ENCODE measurements around the gene GNG12. TPM values are rescaled to one million over a fixed set of nuclear protein-coding genes. Genes with fewer than 3 reads are reported as not detected.

Gene GNG12
- total RNA-seq, 1 donor from 2014 or later: 21.2 TPM

DNA sequence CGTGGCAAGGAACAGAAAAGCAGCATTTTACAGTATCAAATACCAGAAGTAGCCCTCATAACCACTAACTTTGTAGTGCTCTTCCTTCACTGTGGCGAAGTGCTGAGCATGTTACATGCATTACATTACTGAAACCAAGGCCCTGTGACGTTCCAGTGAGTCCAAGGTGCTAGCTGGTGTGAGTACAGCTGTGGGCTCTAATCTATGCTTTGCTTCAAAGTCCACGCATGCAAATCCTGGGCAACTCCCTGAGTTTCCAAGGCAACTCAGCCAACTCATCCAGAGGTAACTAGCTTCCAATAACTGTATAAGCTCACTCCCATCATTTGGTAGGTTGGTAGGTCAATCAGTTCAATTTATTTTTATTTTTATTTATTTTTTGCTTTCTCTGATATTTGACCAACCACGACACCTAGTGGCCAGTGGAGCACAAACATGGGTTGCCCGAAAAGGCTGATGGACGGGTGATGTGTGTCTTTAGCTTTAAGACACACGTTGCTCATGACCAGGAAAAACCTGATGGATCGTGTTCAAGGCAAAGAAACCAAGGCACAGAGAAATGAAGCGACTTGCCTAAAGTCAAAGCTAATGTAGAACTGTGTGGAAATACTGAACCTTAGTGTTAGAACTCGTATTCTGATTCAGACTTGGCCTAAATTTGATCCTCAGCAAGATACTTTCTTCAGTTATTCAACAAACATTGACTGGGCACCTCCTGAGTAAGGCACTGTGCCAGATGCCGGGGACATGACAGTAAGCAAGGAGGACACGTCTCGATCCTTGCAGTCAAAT is 73.0 kb downstream of the GNG12 start:
- DNase-seq (ENCODE audit: low spot score in 2 of 2) (peak; percentile 17 to 56), FAIRE-seq (no peak)

DNA sequence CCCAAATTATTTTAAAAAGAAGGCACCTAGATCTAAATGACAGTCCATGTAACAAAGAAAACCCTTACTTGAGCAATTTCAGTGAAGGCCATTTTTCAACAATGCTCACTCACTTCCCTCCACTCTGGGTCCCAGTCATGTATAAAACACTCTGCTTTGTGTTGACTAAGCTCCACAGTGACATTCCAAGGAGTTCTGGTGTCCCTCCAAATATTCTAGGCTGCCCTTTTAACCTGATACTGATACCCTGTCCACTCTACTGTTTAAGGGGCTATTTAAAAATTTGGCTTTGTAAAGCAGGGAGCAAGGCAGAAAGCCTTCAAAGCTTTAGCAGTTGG is 73.6 kb downstream of the GNG12 start:
- DNase-seq (ENCODE audit: low spot score in 2 of 2) (no peak), FAIRE-seq (no peak)

DNA sequence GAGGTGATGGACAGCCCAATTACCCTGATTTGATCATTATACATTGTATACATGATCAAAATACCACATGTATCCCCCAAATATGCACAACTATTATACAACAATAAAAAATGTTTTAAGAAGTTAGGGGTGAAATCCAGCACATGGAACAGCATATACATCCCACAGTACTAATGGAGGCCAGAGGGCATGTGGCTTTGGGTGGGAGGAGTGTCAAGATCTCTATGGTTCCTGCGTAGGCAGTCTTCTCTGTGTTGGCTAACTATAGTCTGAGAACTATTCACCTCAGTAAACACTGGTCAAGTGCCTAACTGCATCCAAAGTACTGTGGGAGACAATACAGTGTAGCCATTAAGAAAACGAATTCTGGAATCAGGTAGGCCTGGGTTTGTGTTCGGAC is 74.2 kb downstream of the GNG12 start:
- DNase-seq (ENCODE audit: low spot score in 2 of 2) (no peak), FAIRE-seq (no peak)

DNA sequence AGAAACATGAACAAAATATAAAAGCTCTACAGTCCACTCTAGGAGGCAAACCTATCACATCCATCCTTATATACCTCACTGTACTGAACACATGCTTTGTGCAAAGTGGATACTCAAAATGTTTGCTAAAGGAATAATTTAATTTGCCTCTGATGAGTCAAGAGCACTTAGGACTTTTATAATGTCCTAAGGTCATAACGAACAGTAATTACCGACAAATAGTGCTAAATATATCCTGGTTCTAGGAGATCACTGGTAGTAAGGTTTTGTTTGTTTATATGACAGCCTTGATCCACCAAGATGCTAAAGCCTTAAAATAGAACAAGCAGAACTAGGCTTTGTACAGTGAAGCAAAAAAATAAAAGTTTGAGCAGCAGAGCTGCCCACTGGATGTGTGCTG is 77.6 kb downstream of the GNG12 start:
- no peak for DNase-seq (ENCODE audit: low spot score in 2 of 2)
- no peak for FAIRE-seq

DNA sequence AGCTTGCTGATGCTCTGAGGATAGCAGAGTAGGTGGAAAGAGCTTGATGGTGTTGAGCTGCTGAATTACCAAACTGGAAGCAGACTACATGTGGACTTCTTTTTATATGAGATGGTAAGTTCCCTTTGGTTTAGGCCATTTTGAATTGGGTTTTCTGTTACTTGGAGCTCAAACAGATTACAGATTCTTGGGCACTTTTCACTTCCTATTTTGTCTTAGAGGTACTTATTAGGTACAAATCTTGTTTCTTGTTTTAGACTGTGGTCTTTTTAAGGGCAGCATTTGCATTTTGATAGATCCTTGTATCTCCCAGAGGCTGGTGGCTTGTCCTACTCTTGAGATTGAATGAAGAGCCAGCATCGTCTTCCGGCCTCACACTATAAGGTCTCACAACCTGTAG is 78.1 kb downstream of the GNG12 start:
- FAIRE-seq (no peak), DNase-seq (ENCODE audit: low spot score in 2 of 2) (no peak)

DNA sequence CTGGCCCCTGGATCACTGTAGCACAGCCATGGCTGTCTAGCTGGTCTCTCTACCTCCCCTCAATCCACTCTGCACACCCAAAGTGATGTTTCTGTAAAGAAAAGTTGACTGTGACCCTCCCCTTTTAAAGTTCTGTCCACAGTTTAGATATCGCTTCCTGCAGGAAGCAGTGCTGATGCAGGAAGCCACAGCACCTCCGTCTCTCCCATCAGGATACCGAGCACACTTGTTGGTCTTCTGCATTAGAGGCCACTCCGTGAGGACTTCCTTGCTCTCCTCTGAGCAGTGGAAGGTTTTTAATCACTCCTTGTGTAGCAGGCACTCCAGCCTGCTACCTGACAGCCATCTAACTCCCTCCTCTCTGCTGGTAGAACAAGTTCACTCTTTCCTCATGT is 78.7 kb downstream of the GNG12 start:
- DNase-seq (ENCODE audit: low spot score in 2 of 2): no peak
- no peak for FAIRE-seq

DNA sequence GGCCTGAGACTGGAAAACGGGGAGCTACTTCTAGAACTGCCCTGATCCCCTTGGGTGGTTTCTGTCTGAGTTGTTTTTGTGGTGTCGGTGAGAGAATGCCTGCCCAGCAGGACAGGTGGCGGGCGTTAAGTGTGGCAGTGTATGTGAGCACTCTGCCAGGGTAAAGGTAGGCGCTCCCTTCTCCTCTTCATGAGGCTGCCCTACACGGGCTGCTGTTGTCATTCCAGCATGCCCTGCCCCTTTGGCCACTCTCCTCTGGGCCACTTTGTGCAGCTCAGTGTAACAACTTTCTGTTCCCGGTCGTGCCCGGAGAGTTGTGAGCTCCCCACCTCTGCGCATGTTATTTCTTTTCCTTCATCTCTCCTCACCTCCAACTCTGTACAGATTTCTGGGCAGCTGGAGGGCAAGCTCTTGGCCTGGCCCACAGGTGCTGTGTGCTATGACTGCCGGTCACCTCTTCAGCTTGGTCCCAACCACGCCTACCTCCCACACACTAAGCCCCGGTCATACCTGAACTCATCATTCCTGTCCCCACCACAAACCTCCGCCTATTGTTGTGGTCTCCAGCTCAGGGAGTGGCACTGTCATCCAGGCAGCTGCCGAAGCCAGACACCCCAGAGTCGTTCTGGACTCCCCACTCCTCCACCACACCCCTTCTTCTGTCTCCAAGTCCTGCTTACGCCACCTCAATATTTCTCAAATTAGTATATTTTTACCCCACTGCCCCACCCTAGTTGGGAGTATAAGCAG is 79.3 kb downstream of the GNG12 start:
- FAIRE-seq: no peak
- DNase-seq (ENCODE audit: low spot score in 2 of 2): no peak

DNA sequence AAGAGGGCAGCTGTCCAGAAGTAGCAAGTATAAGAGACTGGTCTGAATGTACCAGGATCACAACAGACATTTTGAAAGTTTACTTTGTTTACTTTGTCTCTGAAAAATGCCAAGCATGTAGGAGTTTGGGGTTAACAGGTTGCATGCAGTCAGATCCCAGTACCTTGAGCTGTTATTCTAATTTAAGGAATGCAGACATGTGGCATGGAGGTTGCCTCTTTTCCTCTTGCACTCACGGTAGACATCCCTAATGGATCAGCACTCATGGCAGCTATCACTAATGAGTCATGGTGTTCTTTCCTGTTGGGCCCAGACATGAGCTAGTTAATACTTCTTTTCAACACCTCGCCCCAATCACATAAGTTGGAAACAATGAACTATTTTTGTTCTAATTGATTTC is 81.0 kb downstream of the GNG12 start:
- no peak for DNase-seq (ENCODE audit: low spot score in 2 of 2)

DNA sequence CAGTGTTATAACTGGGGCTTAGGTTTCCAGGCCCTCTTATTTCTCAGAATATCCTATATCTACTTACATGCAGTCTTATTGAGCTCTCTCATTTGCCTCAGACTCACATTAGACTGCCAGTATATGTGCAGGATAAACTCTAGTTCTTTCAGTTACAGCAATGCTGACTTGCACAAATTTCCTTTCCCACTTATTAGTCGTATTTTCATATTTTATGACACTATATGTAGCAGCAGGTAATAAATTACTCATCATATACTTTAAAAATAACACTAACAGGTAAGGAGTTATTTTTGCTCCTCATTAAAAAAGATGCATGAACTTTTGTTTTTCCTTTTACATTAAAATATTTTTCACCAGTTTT is 82.6 kb downstream of the GNG12 start:
- DNase-seq (ENCODE audit: low spot score in 2 of 2) (no peak), FAIRE-seq (no peak)

More for the DNA sequence above, 81.0 kb downstream of the GNG12 start:
- FAIRE-seq: no peak

DNA sequence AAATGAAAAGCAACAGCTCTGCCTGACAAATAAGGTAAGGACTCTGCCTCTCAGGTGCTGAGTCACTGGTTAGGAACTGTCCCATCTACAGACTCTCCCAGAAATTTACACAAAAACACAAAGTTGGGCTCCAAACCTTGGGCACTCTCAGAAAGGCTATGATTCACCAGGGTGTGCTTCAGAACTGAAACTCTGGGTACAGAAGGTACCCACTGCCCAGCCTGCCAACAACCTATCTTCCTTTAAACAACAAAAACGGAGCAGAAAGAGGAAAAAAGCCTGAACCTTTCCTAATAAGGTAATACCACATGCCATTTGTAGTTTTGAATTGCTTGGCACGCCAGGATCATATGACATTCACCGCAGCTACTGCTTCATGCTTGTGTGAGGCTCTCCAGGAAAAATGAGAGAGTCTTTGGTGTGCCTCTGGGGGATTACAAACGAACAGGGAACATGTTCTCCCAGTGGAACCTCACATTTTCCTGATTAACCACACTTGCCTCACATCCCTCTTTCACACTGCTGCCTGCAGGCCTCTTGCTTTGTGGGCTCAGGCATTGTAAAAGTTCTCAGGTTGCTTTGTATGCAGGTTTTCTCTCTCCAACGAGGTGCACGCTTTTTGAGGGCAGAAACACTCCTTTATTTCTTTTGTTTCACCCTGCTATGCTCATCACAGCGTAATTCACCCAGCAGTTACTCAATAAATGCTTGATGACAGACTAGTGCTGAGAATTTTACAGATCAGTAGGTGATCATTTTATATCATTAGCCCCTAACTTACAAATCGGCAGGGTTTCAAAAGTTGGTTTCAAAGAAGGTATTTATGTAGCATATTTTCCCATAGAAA is 83.2 kb downstream of the GNG12 start:
- FAIRE-seq (no peak), DNase-seq (ENCODE audit: low spot score in 2 of 2) (no peak)

DNA sequence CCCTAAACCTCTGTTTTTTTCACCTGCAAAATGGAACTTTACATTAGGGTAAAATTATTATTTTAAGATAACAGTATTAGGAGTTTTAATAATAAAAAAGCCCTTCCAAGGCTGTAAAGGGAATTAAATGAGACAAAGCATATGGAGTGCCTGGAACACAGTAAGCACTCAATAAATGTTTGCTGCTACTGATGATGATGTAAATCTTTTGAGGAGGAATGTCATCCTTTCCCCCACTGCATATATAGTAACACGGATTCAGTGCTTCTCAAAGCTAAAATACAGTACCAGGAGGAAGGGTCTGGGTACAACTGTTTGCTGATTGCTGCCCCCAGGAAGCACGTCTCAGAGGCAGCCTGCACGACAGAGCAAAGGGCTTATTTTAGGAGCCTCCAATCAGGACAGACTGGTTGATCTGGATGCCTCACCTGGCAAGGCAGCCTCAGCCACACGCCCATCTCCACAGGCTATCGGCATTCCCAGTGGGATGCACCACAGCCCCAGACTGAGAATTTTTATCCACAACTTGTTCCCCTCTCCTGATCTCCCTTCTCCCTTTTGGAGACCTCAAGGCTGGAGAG is 83.9 kb downstream of the GNG12 start:
- FAIRE-seq (no peak), DNase-seq (ENCODE audit: low spot score in 2 of 2) (no peak)

DNA sequence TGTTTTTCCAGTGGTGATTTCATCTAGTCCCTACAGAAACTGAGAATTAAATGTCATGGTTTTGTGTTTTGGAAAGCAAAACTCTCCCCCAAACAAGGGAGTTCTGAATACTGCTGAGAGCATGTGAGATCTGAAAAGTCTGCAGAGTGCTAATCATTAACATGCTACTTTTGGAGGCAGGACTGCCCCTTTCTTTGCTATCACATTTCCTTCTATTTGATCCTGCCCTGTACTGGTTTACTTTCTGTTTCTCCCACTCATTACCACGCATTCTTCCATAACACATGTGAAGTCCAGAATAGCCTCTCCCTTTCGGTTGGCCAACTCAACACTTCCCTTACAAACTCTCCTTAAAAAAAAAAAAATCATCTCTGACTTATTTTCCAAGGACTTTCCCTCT is 84.6 kb downstream of the GNG12 start:
- FAIRE-seq: no peak
- DNase-seq (ENCODE audit: low spot score in 2 of 2): no peak

DNA sequence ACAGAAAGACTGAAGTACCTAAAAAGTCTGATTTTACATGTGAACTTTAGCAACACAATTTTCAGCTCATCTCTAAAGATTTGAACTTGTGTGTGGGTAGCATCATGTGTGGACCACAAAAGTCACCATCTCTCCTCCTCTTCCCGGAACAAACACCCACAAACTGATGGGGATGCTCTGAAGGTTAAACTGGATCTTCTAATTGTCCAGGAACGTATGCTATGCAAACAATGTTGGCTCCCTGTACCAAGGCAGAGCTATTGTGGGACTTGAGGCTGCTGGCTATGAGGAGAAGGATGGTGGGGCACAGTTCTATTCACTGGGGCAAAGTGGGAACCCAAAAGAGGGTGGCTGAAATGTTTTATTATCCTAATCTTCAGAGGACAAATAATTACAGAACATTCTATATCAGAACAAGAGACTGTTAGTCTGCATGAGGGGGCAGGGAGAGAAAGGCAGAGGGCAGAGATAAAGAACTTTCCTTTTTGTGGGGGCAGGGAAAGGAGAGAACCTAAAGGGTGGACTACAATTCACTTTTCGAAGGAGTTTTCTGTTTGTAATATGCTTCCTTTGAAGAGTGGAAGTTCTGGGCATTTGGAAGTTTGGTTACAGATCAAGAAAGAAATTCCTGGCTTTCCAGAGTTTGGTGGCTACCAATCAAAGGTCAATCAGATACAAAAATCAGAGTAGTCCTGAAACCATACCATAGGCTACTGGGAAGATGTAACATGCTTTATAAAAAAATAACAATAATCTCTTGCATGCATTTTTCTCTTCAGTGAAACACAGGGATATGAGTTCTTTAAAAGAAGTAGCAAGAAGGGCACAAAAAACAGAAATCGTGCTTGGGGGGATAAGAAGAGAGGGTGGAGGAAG is 85.4 kb downstream of the GNG12 start:
- DNase-seq (ENCODE audit: low spot score in 2 of 2): no peak
- no peak for FAIRE-seq

DNA sequence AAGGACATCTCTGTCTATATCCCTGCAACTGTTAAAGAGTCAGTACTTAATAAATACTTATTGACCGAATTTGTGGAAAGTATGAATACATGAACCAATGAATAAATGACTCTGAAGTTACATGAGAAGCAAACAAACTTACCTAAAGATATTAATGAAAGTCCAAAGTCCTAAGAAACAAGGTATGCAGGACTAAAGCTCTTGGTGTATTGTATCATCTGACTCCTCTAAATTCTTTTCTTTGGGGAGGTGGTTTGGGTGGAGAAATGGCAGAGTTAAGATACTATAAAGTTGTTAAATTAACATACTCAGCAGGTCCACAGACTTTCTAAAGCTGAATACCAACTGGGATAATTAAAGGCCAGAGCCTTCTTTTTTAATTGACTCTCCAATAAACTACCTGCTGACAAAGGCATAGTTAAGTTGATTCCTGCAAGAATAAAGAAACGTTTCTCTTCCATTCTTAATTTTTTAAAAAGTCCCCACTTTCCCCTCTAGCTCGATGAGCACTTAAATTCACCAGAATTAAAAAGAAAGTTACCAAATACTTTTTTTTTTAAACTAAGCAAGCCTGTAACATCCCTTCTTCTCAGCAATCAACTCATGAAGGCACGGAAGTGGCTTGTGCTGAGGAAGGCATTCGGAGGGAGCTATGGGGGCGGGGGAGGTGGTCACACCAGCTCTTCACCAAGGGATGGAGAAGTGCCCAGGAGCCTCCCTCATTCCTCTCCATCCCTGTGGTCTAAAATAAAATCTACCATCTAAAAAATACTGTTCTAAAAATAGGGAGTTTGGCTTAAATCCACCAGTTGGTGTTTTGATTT is 87.2 kb downstream of the GNG12 start:
- no peak for DNase-seq (ENCODE audit: low spot score in 2 of 2)
- no peak for FAIRE-seq

DNA sequence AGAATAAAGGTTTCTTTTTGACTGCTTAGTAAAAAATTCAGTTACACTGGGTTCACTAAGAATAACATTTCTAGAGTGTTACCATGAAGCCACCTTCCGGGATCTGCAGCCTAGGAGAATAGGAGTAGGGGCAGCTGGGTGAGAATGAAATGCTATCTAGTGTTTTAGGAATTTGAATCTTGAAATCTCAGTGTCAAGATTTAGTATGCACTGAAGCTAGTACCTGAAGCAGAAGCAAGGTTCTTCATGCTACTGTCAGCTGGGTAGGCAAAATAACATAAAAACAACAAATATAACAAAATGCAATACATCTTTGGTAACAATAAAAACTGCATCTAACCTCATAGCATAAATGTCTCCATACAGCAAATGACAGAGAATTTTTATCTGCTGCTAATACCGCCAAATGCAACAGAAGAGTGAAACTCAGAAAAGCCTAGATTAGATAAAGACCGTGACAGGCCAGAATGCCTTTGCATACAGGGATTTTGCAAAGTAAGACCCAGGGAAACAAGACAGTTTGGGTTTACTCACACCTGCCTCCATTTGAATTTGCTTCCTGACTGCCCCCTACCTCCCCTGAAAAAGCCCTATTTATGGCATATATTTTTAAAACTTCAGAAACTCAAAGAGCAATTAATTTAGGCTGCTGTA is 90.1 kb downstream of the GNG12 start:
- FAIRE-seq: no peak
- no peak for DNase-seq (ENCODE audit: low spot score in 2 of 2)

DNA sequence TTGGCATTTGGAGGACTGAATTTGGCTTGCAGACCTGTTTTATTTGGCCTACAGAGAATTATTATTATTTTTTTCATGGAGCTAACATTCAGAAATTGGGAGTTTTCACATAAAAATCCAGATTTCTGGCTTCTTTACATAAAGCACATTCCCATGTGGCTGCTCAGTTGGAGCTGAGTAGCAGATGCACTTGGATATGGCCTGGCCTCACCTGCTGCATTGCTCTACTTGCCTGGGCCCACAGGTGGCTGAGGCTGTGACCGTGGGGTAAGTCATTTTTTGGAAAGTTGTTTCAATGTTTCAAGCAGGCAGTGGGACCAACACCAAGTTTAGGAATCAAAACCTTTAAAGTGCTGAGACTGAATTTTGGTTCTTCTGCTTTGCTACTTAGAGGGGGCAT is 91.5 kb downstream of the GNG12 start:
- FAIRE-seq (no peak), DNase-seq (ENCODE audit: low spot score in 2 of 2) (no peak)

DNA sequence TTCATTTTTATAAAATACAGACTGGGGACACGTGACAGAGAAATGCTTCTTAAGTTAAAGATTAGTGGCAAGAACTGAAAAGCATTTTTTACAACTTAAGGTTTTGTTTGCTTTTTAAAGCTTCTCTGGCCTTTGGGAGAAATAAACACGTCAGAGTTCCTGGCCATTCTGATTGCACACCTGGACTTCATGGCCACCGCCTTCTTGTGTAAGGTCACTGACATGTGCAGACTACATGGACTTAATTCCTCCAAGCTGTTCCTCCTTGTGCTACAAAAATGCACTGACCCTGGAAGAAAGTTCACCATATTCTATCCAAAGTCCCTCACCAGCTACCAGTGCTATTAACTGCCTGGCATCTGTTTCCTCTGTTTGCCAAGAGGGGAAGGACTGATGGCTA is 92.1 kb downstream of the GNG12 start:
- no peak for DNase-seq (ENCODE audit: low spot score in 2 of 2)
- no peak for FAIRE-seq

DNA sequence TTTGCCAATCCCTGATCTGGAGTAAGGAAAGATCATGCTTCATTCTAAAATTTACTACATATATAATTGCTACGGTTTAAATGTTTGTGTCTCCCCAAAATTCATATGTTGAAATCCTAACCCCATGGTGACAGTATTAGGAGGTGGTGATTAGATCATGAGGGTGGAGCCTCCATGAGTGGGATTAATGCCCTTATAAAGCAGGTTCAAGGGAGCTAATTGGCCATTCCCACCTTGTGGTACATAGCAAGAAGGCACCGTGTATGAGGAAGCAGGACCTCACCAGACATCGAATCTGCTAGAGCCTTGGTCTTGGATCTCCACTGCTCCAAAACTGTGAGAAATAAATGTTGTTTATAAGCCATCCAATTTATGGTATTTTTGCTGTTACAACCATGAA is 92.7 kb downstream of the GNG12 start:
- DNase-seq (ENCODE audit: low spot score in 2 of 2) (no peak), FAIRE-seq (no peak)

DNA sequence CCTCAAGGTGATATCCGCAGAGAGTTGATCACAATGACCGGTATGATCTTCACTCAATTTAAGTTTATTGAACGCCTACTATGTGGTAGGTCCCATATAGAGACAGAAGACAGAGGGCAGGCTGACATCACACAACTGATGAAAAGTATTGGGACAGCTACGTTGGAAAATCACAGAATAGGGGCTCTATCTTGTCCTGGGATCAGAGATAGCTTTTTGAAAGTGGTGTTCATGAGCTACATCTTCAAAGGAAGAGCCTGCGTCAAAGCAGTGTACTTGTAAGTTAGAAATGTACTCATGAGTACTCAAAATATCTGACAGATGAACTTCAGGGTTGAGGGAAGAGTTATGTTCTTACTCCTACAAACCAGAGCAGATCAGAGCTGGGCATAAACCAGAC is 93.9 kb downstream of the GNG12 start:
- FAIRE-seq (no peak), DNase-seq (ENCODE audit: low spot score in 2 of 2) (no peak)

All from frontal cortex (tissue), 4 donors.